ENCODE results near the gene TRIM50. TPM values are rescaled to one million over a fixed set of nuclear protein-coding genes. Genes with fewer than 3 reads are reported as not detected.

Gene TRIM50
- total RNA-seq, 2 donors from 2014 or later: 16.2 to 22.3 TPM

- Histone ChIP-seq H3K36me3 (replicated peaks in 1 of 2; ENCODE audit: insufficient read depth in 1 of 2, low read depth in 2 of 2) (no peaks in the 10 kb centered on the region), H3K27ac (no peak overlapping the region), H3K4me1 (no peaks in the 10 kb centered on the region), H3K27me3 (no peaks in the 10 kb centered on the region), H3K4me3 (no peak overlapping the region), H3K9me3 (no peaks in the 10 kb centered on the region)
- 67 to 78% methylated on average over 6 of the region's 6 CpGs for WGBS, 2 donors
- TF ChIP-seq POLR2A (IDR thresholded peaks at IDR 0.05): no peak
- no peak for TF ChIP-seq CTCF (IDR thresholded peaks at IDR 0.05)
- intact Hi-C loops (cut with DNase I): no loop called here
- ATAC-seq (no peak), DNase-seq (no peak)
Observed at GRCh38 chr7:73351447-73352167, 23.7 kb upstream of the TRIM50 start.

- H3K4me1 ChIP-seq: no peaks in the 10 kb centered on the region
- no peaks in the 10 kb centered on the region for H3K9me3 ChIP-seq
- no peaks in the 10 kb centered on the region for H3K27me3 ChIP-seq
- intact Hi-C loops (cut with DNase I): no loop called here
- ATAC-seq (no peak), DNase-seq (no peak)
- H3K4me3 ChIP-seq: no peak overlapping the region
- H3K27ac ChIP-seq: no peak overlapping the region
- WGBS, 2 donors: 81 to 87% methylated on average over 11 to 12 of the region's 12 CpGs
- no peaks in the 10 kb centered on the region for H3K36me3 ChIP-seq (replicated peaks in 1 of 2; ENCODE audit: insufficient read depth in 1 of 2, low read depth in 2 of 2)
- TF ChIP-seq CTCF (IDR thresholded peaks at IDR 0.05) (no peak), POLR2A (IDR thresholded peaks at IDR 0.05) (no peak)
Observed at GRCh38 chr7:73350306-73351068, 22.6 kb upstream of the TRIM50 start.

DNA sequence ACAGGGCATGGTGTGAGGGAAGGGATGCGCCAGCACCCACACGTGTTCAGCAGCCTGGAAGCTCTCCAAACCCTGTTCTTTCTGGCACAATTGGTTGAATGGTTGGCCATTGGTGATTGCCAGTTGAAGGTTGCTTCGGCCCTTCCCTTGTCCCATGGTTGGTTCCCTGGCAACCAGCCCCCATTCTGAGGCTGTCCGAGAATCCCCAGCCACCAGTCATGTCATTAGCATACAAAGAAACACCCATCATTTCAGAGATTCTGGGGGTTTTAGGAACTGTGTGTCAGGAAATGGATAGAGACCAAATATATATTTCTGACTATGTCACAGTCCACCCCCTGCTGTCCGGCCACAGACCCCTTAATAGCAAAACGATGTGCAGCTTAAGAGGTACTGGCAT is 21.9 kb upstream of the TRIM50 start:
- H3K4me1 ChIP-seq: no peaks in the 10 kb centered on the region
- H3K36me3 ChIP-seq (replicated peaks in 1 of 2; ENCODE audit: insufficient read depth in 1 of 2, low read depth in 2 of 2): no peaks in the 10 kb centered on the region
- H3K4me3 ChIP-seq: no peak overlapping the region
- intact Hi-C loops (cut with DNase I): no loop called here
- no peaks in the 10 kb centered on the region for H3K9me3 ChIP-seq
- H3K27me3 ChIP-seq: no peaks in the 10 kb centered on the region
- no peak for TF ChIP-seq POLR2A (IDR thresholded peaks at IDR 0.05)
- TF ChIP-seq CTCF (IDR thresholded peaks at IDR 0.05): no peak
- WGBS, 2 donors: 73 to 80% methylated on average over 6 of the region's 6 CpGs
- DNase-seq (no peak), ATAC-seq (no peak)
- no peak overlapping the region for H3K27ac ChIP-seq

DNA sequence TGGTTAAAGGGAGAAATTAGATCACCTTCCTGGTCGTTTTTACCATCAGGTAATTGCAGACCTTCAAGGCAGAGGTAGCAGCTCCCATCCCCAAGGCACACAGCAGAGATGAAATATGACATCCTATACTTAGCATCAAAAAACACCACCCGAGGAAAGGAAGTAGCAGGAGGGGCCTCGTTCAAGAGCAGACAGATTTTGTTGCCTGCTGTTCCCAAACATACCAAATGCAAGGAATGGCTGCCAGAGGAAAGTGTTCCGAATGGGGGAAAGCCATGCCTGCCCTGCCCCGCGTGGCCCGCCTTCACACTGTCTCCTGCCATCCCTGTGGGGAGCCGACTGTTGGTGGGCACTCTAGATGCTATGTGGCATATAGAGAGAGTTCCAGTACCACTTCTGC is 18.1 kb upstream of the TRIM50 start:
- Histone ChIP-seq H3K9me3 (no peaks in the 10 kb centered on the region), H3K27ac (no peak overlapping the region), H3K4me1 (peaks cover 8% of the 10 kb centered on the region), H3K4me3 (no peak overlapping the region), H3K27me3 (no peaks in the 10 kb centered on the region), H3K36me3 (replicated peaks in 1 of 2; ENCODE audit: insufficient read depth in 1 of 2, low read depth in 2 of 2) (no peaks in the 10 kb centered on the region)
- TF ChIP-seq CTCF (IDR thresholded peaks at IDR 0.05) (no peak), POLR2A (IDR thresholded peaks at IDR 0.05) (no peak)
- intact Hi-C loops (cut with DNase I): no loop called here
- 54 to 57% methylated on average over 5 to 8 of the region's 8 CpGs for WGBS, 2 donors
- ATAC-seq: no peak
- DNase-seq: no peak

Measured in body of pancreas (tissue), 4 donors.